Measurements from ENCODE around the gene COG2.

COG2 gene

DNA sequence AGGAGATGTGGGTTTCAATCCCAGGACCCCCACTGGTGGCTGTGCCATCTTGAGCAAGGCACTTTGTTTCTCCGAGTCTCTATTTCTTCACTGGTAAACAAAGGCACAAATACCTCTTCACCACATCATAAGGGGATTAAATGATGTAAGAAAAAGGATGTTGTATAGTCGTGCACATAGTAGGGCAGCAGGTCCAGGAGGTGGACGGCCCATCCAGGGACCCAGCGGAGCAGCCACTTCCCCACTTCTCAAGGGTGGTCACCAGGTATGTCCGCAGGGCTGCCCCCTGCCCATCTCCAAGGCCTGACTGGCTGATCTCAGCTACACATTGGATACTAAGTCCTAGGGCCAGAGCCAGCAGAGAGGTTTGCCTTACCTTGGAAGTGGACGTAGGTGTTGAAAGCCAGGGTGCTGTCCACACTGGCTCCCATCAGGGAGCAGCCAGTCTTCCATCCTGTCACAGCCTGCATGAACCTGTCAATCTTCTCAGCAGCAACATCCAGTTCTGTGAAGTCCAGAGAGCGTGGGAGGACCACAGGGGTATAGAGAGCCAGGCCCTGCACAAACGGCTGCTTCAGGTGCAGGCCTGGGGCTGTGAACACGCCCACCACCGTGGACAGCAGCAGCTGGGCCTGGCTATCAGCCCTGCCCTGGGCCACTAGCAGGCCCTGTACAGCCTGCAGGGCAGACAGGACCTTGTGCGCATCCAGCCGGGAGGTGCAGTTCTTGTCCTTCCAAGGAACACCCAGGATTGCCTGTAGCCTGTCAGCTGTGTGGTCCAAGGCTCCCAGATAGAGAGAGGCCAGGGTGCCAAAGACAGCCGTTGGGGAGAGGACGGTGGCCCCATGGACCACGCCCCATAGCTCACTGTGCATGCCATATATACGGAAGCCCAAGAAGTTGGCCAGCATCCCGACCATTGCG is 67.6 kb downstream of the COG2 start:
- H3K4me1 ChIP-seq = peaks cover 3 to 17% (median 10%) of the 10 kb centered on the region in 4 donors
- H3K9me3 ChIP-seq = no peaks in the 10 kb centered on the region
- H3K4me3 ChIP-seq = no peak overlapping the region
- H3K36me3 ChIP-seq = peaks cover 0 to 4% (median 0%) of the 10 kb centered on the region in 3 donors
- no peaks in the 10 kb centered on the region for H3K27me3 ChIP-seq
- DNase-seq = no peak
- intact Hi-C loops (cut with DNase I; ENCODE audit: low total_unique reads) = no loop called here
- H3K27ac ChIP-seq = no peak overlapping the region
- TF ChIP-seq, protein P1, sequence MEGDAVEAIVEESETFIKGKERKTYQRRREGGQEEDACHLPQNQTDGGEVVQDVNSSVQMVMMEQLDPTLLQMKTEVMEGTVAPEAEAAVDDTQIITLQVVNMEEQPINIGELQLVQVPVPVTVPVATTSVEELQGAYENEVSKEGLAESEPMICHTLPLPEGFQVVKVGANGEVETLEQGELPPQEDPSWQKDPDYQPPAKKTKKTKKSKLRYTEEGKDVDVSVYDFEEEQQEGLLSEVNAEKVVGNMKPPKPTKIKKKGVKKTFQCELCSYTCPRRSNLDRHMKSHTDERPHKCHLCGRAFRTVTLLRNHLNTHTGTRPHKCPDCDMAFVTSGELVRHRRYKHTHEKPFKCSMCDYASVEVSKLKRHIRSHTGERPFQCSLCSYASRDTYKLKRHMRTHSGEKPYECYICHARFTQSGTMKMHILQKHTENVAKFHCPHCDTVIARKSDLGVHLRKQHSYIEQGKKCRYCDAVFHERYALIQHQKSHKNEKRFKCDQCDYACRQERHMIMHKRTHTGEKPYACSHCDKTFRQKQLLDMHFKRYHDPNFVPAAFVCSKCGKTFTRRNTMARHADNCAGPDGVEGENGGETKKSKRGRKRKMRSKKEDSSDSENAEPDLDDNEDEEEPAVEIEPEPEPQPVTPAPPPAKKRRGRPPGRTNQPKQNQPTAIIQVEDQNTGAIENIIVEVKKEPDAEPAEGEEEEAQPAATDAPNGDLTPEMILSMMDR (IDR thresholded peaks at IDR 0.05) = no peak

DNA sequence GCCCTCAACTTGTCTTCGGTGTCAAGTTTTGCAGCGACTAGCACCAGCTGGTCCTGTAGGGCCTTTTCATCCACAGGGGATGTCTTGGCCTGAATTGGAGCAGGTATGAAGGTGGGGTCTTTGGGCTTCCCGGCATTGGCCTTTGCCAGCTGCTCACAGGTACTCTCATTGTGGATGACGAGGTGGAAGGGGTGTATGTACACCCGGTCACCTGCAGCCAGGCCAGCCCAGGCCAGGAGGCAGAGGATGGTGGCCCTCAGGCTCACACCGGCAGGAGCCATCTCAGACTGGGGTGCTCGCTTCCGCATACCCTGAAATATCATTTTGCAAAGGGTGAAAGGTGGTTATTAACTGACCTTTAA is 68.2 kb downstream of the COG2 start:
- TF ChIP-seq, protein P1 (IDR thresholded peaks at IDR 0.05) = no peak
- Histone ChIP-seq H3K4me3 (no peak overlapping the region), H3K36me3 (peaks cover 0 to 4% (median 0%) of the 10 kb centered on the region in 3 donors), H3K27ac (no peak overlapping the region), H3K4me1 (peaks cover 3 to 17% (median 10%) of the 10 kb centered on the region in 4 donors), H3K27me3 (no peaks in the 10 kb centered on the region), H3K9me3 (no peaks in the 10 kb centered on the region)
- intact Hi-C loops (cut with DNase I; ENCODE audit: low total_unique reads) = no loop called here
- no peak for DNase-seq

DNA sequence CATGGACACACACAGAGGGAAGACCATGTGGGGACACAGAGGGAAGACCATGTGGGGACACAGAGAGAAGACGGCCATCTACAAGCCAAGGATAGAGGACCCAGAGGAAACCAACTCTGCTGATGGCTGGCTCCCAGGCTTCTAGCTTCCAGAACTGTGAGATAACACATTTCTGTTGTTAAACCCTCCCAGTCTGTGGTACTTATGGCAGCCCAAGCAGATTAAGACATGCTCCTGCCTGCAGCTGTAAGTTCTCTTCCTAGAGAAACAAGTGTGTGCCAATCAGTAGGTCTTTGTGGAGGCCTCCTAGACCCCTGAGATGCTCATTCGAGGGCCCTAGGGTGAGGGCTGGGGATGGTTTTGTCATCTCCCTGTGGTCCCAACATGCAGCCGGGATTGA is 69.0 kb downstream of the COG2 start:
- peaks cover 0 to 4% (median 0%) of the 10 kb centered on the region in 3 donors for H3K36me3 ChIP-seq
- H3K27ac ChIP-seq = no peak overlapping the region
- no peaks in the 10 kb centered on the region for H3K27me3 ChIP-seq
- no peaks in the 10 kb centered on the region for H3K9me3 ChIP-seq
- no peak overlapping the region for H3K4me3 ChIP-seq
- DNase-seq = no peak
- intact Hi-C loops (cut with DNase I; ENCODE audit: low total_unique reads) = no loop called here
- H3K4me1 ChIP-seq = peaks cover 3 to 17% (median 10%) of the 10 kb centered on the region in 4 donors
- TF ChIP-seq, protein P1 (IDR thresholded peaks at IDR 0.05) = no peak

DNA sequence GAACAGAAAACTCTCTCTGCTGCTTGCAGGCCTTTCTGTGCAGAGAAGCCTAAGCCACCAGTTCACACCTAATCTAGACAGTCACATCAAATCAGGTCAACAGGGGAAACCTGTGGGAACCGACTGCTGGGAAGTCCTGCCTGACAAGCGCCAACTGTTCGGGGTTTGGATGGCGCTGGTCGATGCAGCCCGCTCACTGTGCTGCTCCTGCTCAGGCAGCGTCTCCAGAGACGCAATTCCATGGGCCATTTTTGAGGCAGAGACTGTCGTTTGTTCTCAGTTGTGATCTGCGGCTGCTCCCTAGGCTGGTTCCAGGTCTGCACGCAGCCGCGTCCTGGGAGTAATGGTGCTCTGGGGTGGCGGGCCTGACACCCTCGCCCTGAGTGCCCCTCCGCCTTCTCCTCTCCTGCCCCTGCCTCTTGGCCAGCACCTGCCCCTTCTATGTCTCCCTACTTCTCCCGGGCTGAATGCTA is 70.2 kb downstream of the COG2 start:
- intact Hi-C loops (cut with DNase I; ENCODE audit: low total_unique reads) = no loop called here
- Histone ChIP-seq H3K4me3 (no peak overlapping the region), H3K27ac (no peak overlapping the region), H3K4me1 (peaks cover 3 to 17% (median 10%) of the 10 kb centered on the region in 4 donors), H3K27me3 (no peaks in the 10 kb centered on the region), H3K9me3 (no peaks in the 10 kb centered on the region), H3K36me3 (peaks cover 0 to 4% (median 0%) of the 10 kb centered on the region in 3 donors)
- TF ChIP-seq, protein P1 (IDR thresholded peaks at IDR 0.05) = no peak
- no peak for DNase-seq

DNA sequence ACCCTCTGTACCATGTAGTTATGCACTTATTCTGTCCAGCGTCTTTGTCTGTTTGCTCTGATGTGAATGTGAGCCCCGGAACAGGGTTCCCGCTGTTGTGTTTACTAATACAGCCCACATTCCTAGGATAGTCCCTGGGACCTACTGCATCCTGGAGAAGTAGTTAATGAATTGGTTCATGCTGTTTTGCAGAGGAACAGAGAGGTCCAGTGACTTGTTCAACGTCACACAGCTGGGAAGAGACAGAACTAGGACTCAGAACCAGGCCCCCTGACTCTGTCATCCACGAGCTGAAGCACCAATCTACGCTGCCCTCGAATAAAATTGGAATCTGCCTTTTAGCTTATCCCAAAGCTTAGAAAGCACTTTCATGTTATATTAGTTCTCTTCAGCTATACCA is 70.9 kb downstream of the COG2 start:
- Histone ChIP-seq H3K9me3 (no peaks in the 10 kb centered on the region), H3K36me3 (peaks cover 0 to 4% (median 0%) of the 10 kb centered on the region in 3 donors), H3K27me3 (no peaks in the 10 kb centered on the region), H3K4me1 (peaks cover 3 to 17% (median 10%) of the 10 kb centered on the region in 4 donors), H3K27ac (peak overlapping the region in 1 of 2 donors; percentile 53), H3K4me3 (peak overlapping the region; percentile 39 to 52)
- DNase-seq = no peak
- intact Hi-C loops (cut with DNase I; ENCODE audit: low total_unique reads) = no loop called here
- TF ChIP-seq, protein P1 (IDR thresholded peaks at IDR 0.05) = no peak
